HG03432 (cell line): ENCODE results near the gene CAPN11.

Experiments used
- ATAC-seq: cut with Tn5 transposase; IDR thresholded peaks from one replicate; pipeline ENCODE4 v1.9.1; 2021; ENCODE audit warnings: mild to moderate bottlenecking, moderate library complexity; ENCODE audit not compliant: unreplicated experiment

CAPN11 gene

GRCh38 chr6:44152533-44152932 lies 6.1 kb upstream of the CAPN11 start:
- no peak for ATAC-seq

- no peak for ATAC-seq
These were observed 4.6 kb upstream of the CAPN11 start for GRCh38 chr6:44154067-44154466.

- ATAC-seq: no peak
These were observed 2.0 kb upstream of the CAPN11 start for GRCh38 chr6:44156494-44157151.

- no peak for ATAC-seq
These were observed 1.5 kb upstream of the CAPN11 start for GRCh38 chr6:44157152-44157521.

GRCh38 chr6:44161997-44162338 lies 3.3 kb downstream of the CAPN11 start:
- no peak for ATAC-seq

- ATAC-seq: no peak
These were observed 4.4 kb downstream of the CAPN11 start for GRCh38 chr6:44162876-44163625.

- no peak for ATAC-seq
These were observed 7.5 kb downstream of the CAPN11 start for GRCh38 chr6:44166116-44166515.

- ATAC-seq: no peak
These were observed 8.1 kb downstream of the CAPN11 start for GRCh38 chr6:44166591-44167184.

- no peak for ATAC-seq
These were observed 8.9 kb downstream of the CAPN11 start for GRCh38 chr6:44167567-44167966.

GRCh38 chr6:44169154-44169553 lies 10.5 kb downstream of the CAPN11 start:
- ATAC-seq: no peak

GRCh38 chr6:44169886-44170570 lies 11.4 kb downstream of the CAPN11 start:
- no peak for ATAC-seq

GRCh38 chr6:44171899-44172546 lies 13.4 kb downstream of the CAPN11 start:
- no peak for ATAC-seq

- peak; percentile 66 for ATAC-seq
These were observed 14.3 kb downstream of the CAPN11 start for GRCh38 chr6:44172731-44173500.

- ATAC-seq: no peak
These were observed 17.6 kb downstream of the CAPN11 start for GRCh38 chr6:44176130-44176761.

- peak; percentile 62 for ATAC-seq
These were observed 18.3 kb downstream of the CAPN11 start for GRCh38 chr6:44176762-44177509.

GRCh38 chr6:44177691-44178423 lies 19.2 kb downstream of the CAPN11 start:
- no peak for ATAC-seq

GRCh38 chr6:44178424-44179071 lies 19.9 kb downstream of the CAPN11 start:
- ATAC-seq: no peak

- ATAC-seq: no peak
These were observed 20.5 kb downstream of the CAPN11 start for GRCh38 chr6:44179072-44179536.
